IMR-90 (cell line): ENCODE results near the gene CARD19.

Experiments used
- CEBPB ChIP-seq: IDR thresholded peaks from 2 replicates; pipeline ENCODE4 v1.6.1; 2012; ENCODE audit warnings: low read depth, low read length, improper control_type of control experiment
- MXI1 ChIP-seq: IDR thresholded peaks from 2 replicates; pipeline ENCODE4 v1.6.1; 2012; ENCODE audit warnings: low read depth, mild to moderate bottlenecking, low read length, moderate library complexity, borderline replicate concordance
- POLR2A ChIP-seq: IDR thresholded peaks from 2 replicates; pipeline ENCODE4 v1.6.1; 2012; ENCODE audit warnings: mild to moderate bottlenecking, low read depth, low read length
- TF ChIP-seq, protein P1 (sequence below): conservative IDR thresholded peaks from 2 replicates; pipeline ENCODE4 v1.5.1; 2012; ENCODE audit warnings: mild to moderate bottlenecking, low read depth, low read length, improper control_type of control experiment
- TF ChIP-seq, protein P2 (sequence below): fragments of 150-350 bp; IDR thresholded peaks from 2 replicates; pipeline ENCODE4 v1.6.1; 2017; ENCODE audit warnings: mild to moderate bottlenecking, antibody characterized with exemption, low read length, low read depth

DNA sequence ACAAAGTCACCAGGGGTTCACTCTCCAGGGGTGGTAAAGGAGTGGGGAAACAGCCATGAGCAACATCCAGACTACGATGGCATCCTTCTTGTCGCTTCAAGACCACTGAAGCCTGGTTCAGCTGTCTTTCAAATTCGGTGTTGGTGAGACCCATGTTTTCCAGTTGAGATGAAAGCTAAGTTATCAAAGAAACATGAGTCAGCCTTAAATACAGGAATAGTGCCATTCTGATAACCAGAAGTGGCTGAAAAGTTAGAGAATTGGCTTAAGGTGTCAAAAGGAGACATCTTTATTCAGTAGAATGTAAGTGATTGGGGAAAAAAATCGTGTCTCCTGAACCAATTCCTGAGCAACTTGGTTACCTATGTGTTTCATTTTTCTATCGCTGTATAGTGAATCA is 7.0 kb upstream of the CARD19 start:
- TF ChIP-seq, protein P1, sequence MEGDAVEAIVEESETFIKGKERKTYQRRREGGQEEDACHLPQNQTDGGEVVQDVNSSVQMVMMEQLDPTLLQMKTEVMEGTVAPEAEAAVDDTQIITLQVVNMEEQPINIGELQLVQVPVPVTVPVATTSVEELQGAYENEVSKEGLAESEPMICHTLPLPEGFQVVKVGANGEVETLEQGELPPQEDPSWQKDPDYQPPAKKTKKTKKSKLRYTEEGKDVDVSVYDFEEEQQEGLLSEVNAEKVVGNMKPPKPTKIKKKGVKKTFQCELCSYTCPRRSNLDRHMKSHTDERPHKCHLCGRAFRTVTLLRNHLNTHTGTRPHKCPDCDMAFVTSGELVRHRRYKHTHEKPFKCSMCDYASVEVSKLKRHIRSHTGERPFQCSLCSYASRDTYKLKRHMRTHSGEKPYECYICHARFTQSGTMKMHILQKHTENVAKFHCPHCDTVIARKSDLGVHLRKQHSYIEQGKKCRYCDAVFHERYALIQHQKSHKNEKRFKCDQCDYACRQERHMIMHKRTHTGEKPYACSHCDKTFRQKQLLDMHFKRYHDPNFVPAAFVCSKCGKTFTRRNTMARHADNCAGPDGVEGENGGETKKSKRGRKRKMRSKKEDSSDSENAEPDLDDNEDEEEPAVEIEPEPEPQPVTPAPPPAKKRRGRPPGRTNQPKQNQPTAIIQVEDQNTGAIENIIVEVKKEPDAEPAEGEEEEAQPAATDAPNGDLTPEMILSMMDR = no peak
- TF ChIP-seq POLR2A = no peak
- TF ChIP-seq CEBPB = no peak
- TF ChIP-seq, protein P2, sequence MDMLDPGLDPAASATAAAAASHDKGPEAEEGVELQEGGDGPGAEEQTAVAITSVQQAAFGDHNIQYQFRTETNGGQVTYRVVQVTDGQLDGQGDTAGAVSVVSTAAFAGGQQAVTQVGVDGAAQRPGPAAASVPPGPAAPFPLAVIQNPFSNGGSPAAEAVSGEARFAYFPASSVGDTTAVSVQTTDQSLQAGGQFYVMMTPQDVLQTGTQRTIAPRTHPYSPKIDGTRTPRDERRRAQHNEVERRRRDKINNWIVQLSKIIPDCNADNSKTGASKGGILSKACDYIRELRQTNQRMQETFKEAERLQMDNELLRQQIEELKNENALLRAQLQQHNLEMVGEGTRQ = no peak
- TF ChIP-seq MXI1 = no peak
